Stomach (tissue), 9 donors: ENCODE data around the gene STPG2. TPM values are rescaled to one million over a fixed set of nuclear protein-coding genes. Genes with fewer than 3 reads are reported as not detected.

Source experiments
- DNase-seq, 2 donors: peaks; one replicate each; pipeline versions ENCODE4 v3.0.0 to v3.0.0-alpha.2; 2013 to 2019
- H3K27ac ChIP-seq, 5 donors: fragments of 200-600 bp in 4 of 5; sonication (generic) in 4 of 5; one replicate each; pipeline ENCODE4 v1.5.1; 2013 to 2019; ENCODE audit warnings: mild to moderate bottlenecking in 1 of 5, moderate library complexity in 1 of 5
- H3K27me3 ChIP-seq, 3 donors: fragments of 200-600 bp; sonication (generic); one replicate each; pipeline ENCODE4 v1.5.1; 2017 to 2019; ENCODE audit warnings: mixed run types in 1 of 3
- H3K36me3 ChIP-seq, 4 donors: fragments of 200-600 bp; sonication (generic); 1 replicate in 3 of 4; 2 replicates in 1 of 4; pipeline ENCODE4 v1.5.1; 2016 to 2019
- H3K4me1 ChIP-seq, 4 donors: fragments of 200-600 bp; sonication (generic); one replicate each; pipeline ENCODE4 v1.5.1; 2016 to 2019
- H3K4me3 ChIP-seq, 4 donors: fragments of 200-600 bp; sonication (generic) in 3 of 4; one replicate each; pipeline ENCODE4 v1.5.1; 2016 to 2019; ENCODE audit warnings: mild to moderate bottlenecking in 1 of 4
- H3K9me3 ChIP-seq, 4 donors: fragments of 200-600 bp; sonication (generic); one replicate each; pipeline ENCODE4 v1.5.1; 2016 to 2019
- CTCF ChIP-seq, 7 experiments: fragments of 450-650 bp in 4 of 7; fragments of 200-600 bp in 3 of 7; sonication (generic) in 3 of 7; IDR thresholded peaks; one replicate each; pipeline ENCODE4 v1.5.1; 2016 to 2019; ENCODE audit warnings: antibody characterized with exemption in 7 of 7, control low read depth in 2 of 7, mild to moderate bottlenecking in 1 of 7
- EP300 ChIP-seq: sonication (generic); formaldehyde crosslinking; IDR thresholded peaks from one replicate; pipeline ENCODE4 v1.6.1; 2017; ENCODE audit warnings: antibody characterized with exemption
- POLR2A ChIP-seq, 4 donors: fragments of 450-650 bp; IDR thresholded peaks; one replicate each; pipeline ENCODE4 v1.6.1; 2016; ENCODE audit warnings: antibody characterized with exemption in 4 of 4, control low read depth in 2 of 4, mild to moderate bottlenecking in 1 of 4, moderate library complexity in 1 of 4
- POLR2AphosphoS5 ChIP-seq, 3 donors: sonication (generic); formaldehyde crosslinking; IDR thresholded peaks; one replicate each; pipeline ENCODE4 v1.6.1; 2016; ENCODE audit warnings: antibody characterized with exemption in 3 of 3
- WGBS, 5 donors: extraction: QIAGEN DNeasy Blood & Tissue Kit in 3 of 5; methylation state at CpG; one replicate each; pipeline versions ENCODE4 v1.1.5 to v1.1.7; 2013 to 2018; 5-methylcytosine and 5-hydroxymethylcytosine counted together
- intact Hi-C: fragments of 100-400 bp; cut with DNase I; formaldehyde crosslinking; loops from one replicate; pipeline ENCODE4 v1.15.1; 2023; ENCODE audit warnings: low total_unique reads
- polyA plus RNA-seq, 3 donors: library from polyadenylated mRNA; stranded (reverse); fragments of 200-250 nt; gene quantifications; one replicate each; pipeline ENCODE4 v1.2.3, GENCODE V29; 2013
- total RNA-seq, 5 donors: library from RNA; depleted of rRNA; stranded (reverse); fragments of >200 nt; gene quantifications; one replicate each; pipeline versions ENCODE4 v1.1.0 to v1.2.3, GENCODE V29; 2014 to 2016
- donor health status: healthy with polysubstance abuse.
- donor health status: Bipolar disorder and iron deficiency.
- donor health status: healthy.

STPG2 gene
- total and polyA plus RNA-seq, 8 donors: 0.05 to 0.89 (median 0.49) TPM; not detected in 4

- no peak for TF ChIP-seq EP300
- TF ChIP-seq POLR2AphosphoS5 (IDR thresholded peaks at IDR 0.05): no peak
- TF ChIP-seq POLR2A (IDR thresholded peaks at IDR 0.05): no peak
- no peak for TF ChIP-seq CTCF (IDR thresholded peaks at IDR 0.05)
- no peaks in the 10 kb centered on the region for H3K27me3 ChIP-seq
- intact Hi-C loops: no loop called here
- no peaks in the 10 kb centered on the region for H3K9me3 ChIP-seq
- H3K36me3 ChIP-seq: no peaks in the 10 kb centered on the region
- no peak for DNase-seq
- no peaks in the 10 kb centered on the region for H3K4me1 ChIP-seq
- WGBS, 5 donors: 78 to 96% (median 88%) methylated on average over 2 of the region's 2 CpGs
- no peak overlapping the region for H3K27ac ChIP-seq
- H3K4me3 ChIP-seq: no peak overlapping the region
Observed at GRCh38 chr4:98081936-98082335, 61.3 kb downstream of the STPG2 start.

GRCh38 chr4:98068495-98068894 is 74.8 kb downstream of the STPG2 start:
- Histone ChIP-seq H3K4me3 (no peak overlapping the region), H3K4me1 (no peaks in the 10 kb centered on the region), H3K36me3 (no peaks in the 10 kb centered on the region), H3K27me3 (no peaks in the 10 kb centered on the region), H3K27ac (no peak overlapping the region), H3K9me3 (peaks cover 0 to 4% (median 2%) of the 10 kb centered on the region in 4 donors)
- no peak for TF ChIP-seq CTCF (IDR thresholded peaks at IDR 0.05)
- TF ChIP-seq POLR2A (IDR thresholded peaks at IDR 0.05): no peak
- no peak for TF ChIP-seq EP300
- TF ChIP-seq POLR2AphosphoS5 (IDR thresholded peaks at IDR 0.05): no peak
- 34 to 62% (median 43%) methylated on average over 2 of the region's 2 CpGs for WGBS, 5 donors
- intact Hi-C loops: no loop called here
- no peak for DNase-seq

- no peak for DNase-seq
- H3K9me3 ChIP-seq: peaks cover 0 to 20% (median 12%) of the 10 kb centered on the region in 4 donors
- no peaks in the 10 kb centered on the region for H3K4me1 ChIP-seq
- no peak for TF ChIP-seq EP300
- no peak for TF ChIP-seq CTCF (IDR thresholded peaks at IDR 0.05)
- no peak overlapping the region for H3K27ac ChIP-seq
- intact Hi-C loops: no loop called here
- no peaks in the 10 kb centered on the region for H3K36me3 ChIP-seq
- no peaks in the 10 kb centered on the region for H3K27me3 ChIP-seq
- 70 to 87% (median 82%) methylated on average over 4 to 7 of the region's 7 CpGs for WGBS, 5 donors
- H3K4me3 ChIP-seq: no peak overlapping the region
Observed at GRCh38 chr4:98055800-98056501, 87.3 kb downstream of the STPG2 start.

- Histone ChIP-seq H3K9me3 (peaks cover 0 to 6% (median 5%) of the 10 kb centered on the region in 4 donors), H3K36me3 (no peaks in the 10 kb centered on the region), H3K4me1 (no peaks in the 10 kb centered on the region), H3K27me3 (no peaks in the 10 kb centered on the region), H3K27ac (no peak overlapping the region), H3K4me3 (no peak overlapping the region)
- intact Hi-C loops: no loop called here
- no peak for DNase-seq
- WGBS, 5 donors: 32 to 60% (median 55%) methylated on average over 1 of the region's 1 CpG
- TF ChIP-seq POLR2A (IDR thresholded peaks at IDR 0.05) (no peak), POLR2AphosphoS5 (IDR thresholded peaks at IDR 0.05) (no peak), EP300 (no peak)
Observed at GRCh38 chr4:98046665-98047064, 96.6 kb downstream of the STPG2 start.

- Histone ChIP-seq H3K4me1 (no peaks in the 10 kb centered on the region), H3K9me3 (peaks cover 0 to 31% (median 16%) of the 10 kb centered on the region in 4 donors), H3K36me3 (no peaks in the 10 kb centered on the region), H3K4me3 (no peak overlapping the region), H3K27ac (no peak overlapping the region), H3K27me3 (no peaks in the 10 kb centered on the region)
- 68 to 80% (median 78%) methylated on average over 1 of the region's 1 CpG for WGBS, 5 donors
- intact Hi-C loops: no loop called here
- TF ChIP-seq POLR2AphosphoS5 (IDR thresholded peaks at IDR 0.05) (no peak), POLR2A (IDR thresholded peaks at IDR 0.05) (no peak), EP300 (no peak), CTCF (IDR thresholded peaks at IDR 0.05) (no peak)
- DNase-seq: no peak
Observed at GRCh38 chr4:98030059-98030458, 113.2 kb downstream of the STPG2 start.
